ENCODE data around the gene ELMO1.

DNA sequence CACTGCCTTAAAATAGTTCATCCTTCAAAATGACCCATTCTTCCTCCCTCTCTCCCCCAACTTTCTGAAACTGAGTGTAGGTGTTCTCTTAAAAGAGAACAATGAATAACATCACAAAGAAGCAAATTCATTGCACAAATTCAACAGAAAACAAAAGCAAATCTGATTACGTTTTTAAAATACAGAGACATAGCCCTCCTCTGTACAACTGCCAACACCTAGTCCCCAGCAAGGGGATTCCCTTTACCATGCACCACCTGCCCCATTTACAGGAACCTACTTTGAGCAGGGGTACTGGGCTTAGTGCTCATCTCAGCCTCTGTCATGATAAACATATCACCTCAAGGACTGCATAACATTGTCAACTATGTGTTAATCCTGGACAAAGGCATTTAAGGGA, 421.6 kb downstream of the ELMO1 start:
- TF ChIP-seq, protein P1, sequence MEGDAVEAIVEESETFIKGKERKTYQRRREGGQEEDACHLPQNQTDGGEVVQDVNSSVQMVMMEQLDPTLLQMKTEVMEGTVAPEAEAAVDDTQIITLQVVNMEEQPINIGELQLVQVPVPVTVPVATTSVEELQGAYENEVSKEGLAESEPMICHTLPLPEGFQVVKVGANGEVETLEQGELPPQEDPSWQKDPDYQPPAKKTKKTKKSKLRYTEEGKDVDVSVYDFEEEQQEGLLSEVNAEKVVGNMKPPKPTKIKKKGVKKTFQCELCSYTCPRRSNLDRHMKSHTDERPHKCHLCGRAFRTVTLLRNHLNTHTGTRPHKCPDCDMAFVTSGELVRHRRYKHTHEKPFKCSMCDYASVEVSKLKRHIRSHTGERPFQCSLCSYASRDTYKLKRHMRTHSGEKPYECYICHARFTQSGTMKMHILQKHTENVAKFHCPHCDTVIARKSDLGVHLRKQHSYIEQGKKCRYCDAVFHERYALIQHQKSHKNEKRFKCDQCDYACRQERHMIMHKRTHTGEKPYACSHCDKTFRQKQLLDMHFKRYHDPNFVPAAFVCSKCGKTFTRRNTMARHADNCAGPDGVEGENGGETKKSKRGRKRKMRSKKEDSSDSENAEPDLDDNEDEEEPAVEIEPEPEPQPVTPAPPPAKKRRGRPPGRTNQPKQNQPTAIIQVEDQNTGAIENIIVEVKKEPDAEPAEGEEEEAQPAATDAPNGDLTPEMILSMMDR (optimal IDR thresholded peaks at IDR 0.05 in 1 of 3, IDR thresholded peaks at IDR 0.05 in 1 of 3, conservative IDR thresholded peaks at IDR 0.05 in 1 of 3; ENCODE audit: extremely low read depth in 1 of 3, insufficient read depth in 2 of 3, low read length in 3 of 3) = no peak
- no peak for TF ChIP-seq EZH2 (IDR thresholded peaks at IDR 0.05; ENCODE audit: low read length)

Data from keratinocyte (primary cell).